ENCODE measurements around the gene MCOLN1. TPM values are rescaled to one million over a fixed set of nuclear protein-coding genes. Genes with fewer than 3 reads are reported as not detected.

MCOLN1 gene
- polyA plus RNA-seq, 1 donor (not counting 4 experiments of a cell fraction or from before 2014, with no cell fraction given) = 14.0 TPM

GRCh38 chr19:7541475-7541824, 19.0 kb downstream of the MCOLN1 start:
- TF ChIP-seq EZH2 (IDR thresholded peaks at IDR 0.05; ENCODE audit: low read length) (no peak), CTCF (optimal IDR thresholded peaks at IDR 0.05 in 1 of 3, IDR thresholded peaks at IDR 0.05 in 1 of 3, conservative IDR thresholded peaks at IDR 0.05 in 1 of 3; ENCODE audit: extremely low read depth in 1 of 3, insufficient read depth in 2 of 3, low read length in 3 of 3) (no peak)
- dilution Hi-C loops (cut with MboI; ENCODE audit: extremely low pct_ligation_motif_present, low sequenced_read_pairs) = no loop called here
- Histone ChIP-seq H3K27me3 (ENCODE audit: control insufficient read depth, extremely low read depth, insufficient read depth, low read length) (no peaks in the 10 kb centered on the region), H3K4me2 (ENCODE audit: control insufficient read depth, extremely low read depth, insufficient read depth, low read depth, low read length) (no peak overlapping the region), H3K27ac (ENCODE audit: control insufficient read depth, insufficient read depth, low read length) (no peak overlapping the region), H3K36me3 (ENCODE audit: control insufficient read depth in 2 of 2, extremely low read depth in 1 of 2, insufficient read depth in 2 of 2, low read length in 2 of 2) (peaks cover 15 to 28% of the 10 kb centered on the region in 2 experiments), H3K4me3 (ENCODE audit: control insufficient read depth in 2 of 3, extremely low read depth in 1 of 3, insufficient read depth in 2 of 3, low read depth in 1 of 3, low read length in 3 of 3) (no peak overlapping the region), H3K9me1 (ENCODE audit: control insufficient read depth, extremely low read depth, insufficient read depth, low read length) (no peaks in the 10 kb centered on the region), H3K9ac (ENCODE audit: control insufficient read depth, extremely low read depth, insufficient read depth, low read length) (no peak overlapping the region), H3K9me3 (ENCODE audit: control insufficient read depth, low read depth, low read length) (no peaks in the 10 kb centered on the region), H3K79me2 (ENCODE audit: control insufficient read depth, insufficient read depth, low read length) (no peaks in the 10 kb centered on the region), H4K20me1 (ENCODE audit: control insufficient read depth, extremely low read depth, insufficient read depth, low read length) (no peaks in the 10 kb centered on the region), H3K4me1 (ENCODE audit: control insufficient read depth, extremely low read depth, insufficient read depth, low read length) (peaks cover 1% of the 10 kb centered on the region), H2AFZ (ENCODE audit: control insufficient read depth, low read length) (no peak overlapping the region)
- no peak for FAIRE-seq
- DNase-seq (ENCODE audit: low read depth, low spot score) = no peak

GRCh38 chr19:7541828-7542443, 19.5 kb downstream of the MCOLN1 start:
- dilution Hi-C loops (cut with MboI; ENCODE audit: extremely low pct_ligation_motif_present, low sequenced_read_pairs) = no loop called here

More at GRCh38 chr19:7541828-7542443, 19.5 kb downstream of the MCOLN1 start:
- no peak for FAIRE-seq
- no peaks in the 10 kb centered on the region for H4K20me1 ChIP-seq (ENCODE audit: control insufficient read depth, extremely low read depth, insufficient read depth, low read length)
- H3K36me3 ChIP-seq (ENCODE audit: control insufficient read depth in 2 of 2, extremely low read depth in 1 of 2, insufficient read depth in 2 of 2, low read length in 2 of 2) = peaks cover 15 to 28% of the 10 kb centered on the region in 2 experiments
- H3K9me3 ChIP-seq (ENCODE audit: control insufficient read depth, low read depth, low read length) = no peaks in the 10 kb centered on the region
- DNase-seq (ENCODE audit: low read depth, low spot score) = no peak
- H3K9ac ChIP-seq (ENCODE audit: control insufficient read depth, extremely low read depth, insufficient read depth, low read length) = no peak overlapping the region
- no peaks in the 10 kb centered on the region for H3K9me1 ChIP-seq (ENCODE audit: control insufficient read depth, extremely low read depth, insufficient read depth, low read length)
- H3K4me3 ChIP-seq (ENCODE audit: control insufficient read depth in 2 of 3, extremely low read depth in 1 of 3, insufficient read depth in 2 of 3, low read depth in 1 of 3, low read length in 3 of 3) = no peak overlapping the region
- H3K27me3 ChIP-seq (ENCODE audit: control insufficient read depth, extremely low read depth, insufficient read depth, low read length) = no peaks in the 10 kb centered on the region
- H3K27ac ChIP-seq (ENCODE audit: control insufficient read depth, insufficient read depth, low read length) = no peak overlapping the region
- H2AFZ ChIP-seq (ENCODE audit: control insufficient read depth, low read length) = no peak overlapping the region
- H3K4me1 ChIP-seq (ENCODE audit: control insufficient read depth, extremely low read depth, insufficient read depth, low read length) = no peaks in the 10 kb centered on the region
- TF ChIP-seq EZH2 (IDR thresholded peaks at IDR 0.05; ENCODE audit: low read length) (no peak), CTCF (optimal IDR thresholded peaks at IDR 0.05 in 1 of 3, IDR thresholded peaks at IDR 0.05 in 1 of 3, conservative IDR thresholded peaks at IDR 0.05 in 1 of 3; ENCODE audit: extremely low read depth in 1 of 3, insufficient read depth in 2 of 3, low read length in 3 of 3) (no peak)
- no peaks in the 10 kb centered on the region for H3K79me2 ChIP-seq (ENCODE audit: control insufficient read depth, insufficient read depth, low read length)
- H3K4me2 ChIP-seq (ENCODE audit: control insufficient read depth, extremely low read depth, insufficient read depth, low read depth, low read length) = no peak overlapping the region

Data from keratinocyte (primary cell).